ENCODE results near the gene FCRL5. TPM values are rescaled to one million over a fixed set of nuclear protein-coding genes. Genes with fewer than 3 reads are reported as not detected.
"Not testable (repeated sequence)": the region's sequence is repeated elsewhere in the genome, so short reads cannot be mapped to it uniquely, and the experiment has no call there.

Gene FCRL5
- not detected in 2 replicates for polyA plus RNA-seq (2014; cell fraction: cytosol; rRNA removed)
- polyA plus RNA-seq (2014; cell fraction: nucleus; rRNA removed), result not detected in 2 replicates

GRCh38 chr1:157551694-157552693 is at the start of gene FCRL5:
FCRL5 (minus strand) TSS chr1:157552515; CDS start chr1:157552362, 153 bp downstream.
- no peak for DNase-seq (ENCODE audit: low spot score)

- DNase-seq (ENCODE audit: low spot score), result no peak
Observed at GRCh38 chr1:157600236-157600635, 47.9 kb upstream of the FCRL5 start.

GRCh38 chr1:157597959-157598667 is 45.8 kb upstream of the FCRL5 start, which contains the start of gene FCRL4:
FCRL4 (minus strand) TSS chr1:157598085; CDS start chr1:157597944, 141 bp downstream.
- no peak for DNase-seq (ENCODE audit: low spot score)

GRCh38 chr1:157596384-157596783 is 44.1 kb upstream of the FCRL5 start:
- no peak for DNase-seq (ENCODE audit: low spot score)

GRCh38 chr1:157595356-157595755 is 43.0 kb upstream of the FCRL5 start:
- DNase-seq (ENCODE audit: low spot score), result no peak

- no peak for DNase-seq (ENCODE audit: low spot score)
Observed at GRCh38 chr1:157585984-157586383, 33.7 kb upstream of the FCRL5 start.

- DNase-seq (ENCODE audit: low spot score), result no peak
Observed at GRCh38 chr1:157584503-157584902, 32.2 kb upstream of the FCRL5 start.

- no peak for DNase-seq (ENCODE audit: low spot score)
Observed at GRCh38 chr1:157580828-157581210, 28.5 kb upstream of the FCRL5 start.

- peak; percentile 68 for DNase-seq (ENCODE audit: low spot score)
Observed at GRCh38 chr1:157580179-157580827, 28.0 kb upstream of the FCRL5 start.

GRCh38 chr1:157577420-157577819 is 25.1 kb upstream of the FCRL5 start:
- DNase-seq (ENCODE audit: low spot score), result no peak

GRCh38 chr1:157575744-157576143 is 23.4 kb upstream of the FCRL5 start:
- DNase-seq (ENCODE audit: low spot score), result no peak

GRCh38 chr1:157574836-157575235 is 22.5 kb upstream of the FCRL5 start:
- no peak for DNase-seq (ENCODE audit: low spot score)

GRCh38 chr1:157566484-157567300 is 14.4 kb upstream of the FCRL5 start:
- no peak for DNase-seq (ENCODE audit: low spot score)

- no peak for DNase-seq (ENCODE audit: low spot score)
Observed at GRCh38 chr1:157562515-157562914, 10.2 kb upstream of the FCRL5 start.

- no peak for DNase-seq (ENCODE audit: low spot score)
Observed at GRCh38 chr1:157558119-157558518, 5.8 kb upstream of the FCRL5 start.

GRCh38 chr1:157548081-157548480 is 4.2 kb downstream of the FCRL5 start:
- not testable (repeated sequence) for DNase-seq (ENCODE audit: low spot score)

- DNase-seq (ENCODE audit: low spot score), result no peak
Observed at GRCh38 chr1:157542676-157543075, 9.6 kb downstream of the FCRL5 start.

GRCh38 chr1:157540852-157541251 is 11.5 kb downstream of the FCRL5 start:
- DNase-seq (ENCODE audit: low spot score), result no peak

GRCh38 chr1:157540160-157540748 is 12.1 kb downstream of the FCRL5 start:
- no peak for DNase-seq (ENCODE audit: low spot score)

GRCh38 chr1:157539568-157539967 is 12.7 kb downstream of the FCRL5 start:
- no peak for DNase-seq (ENCODE audit: low spot score)
